ENCODE results near the gene MGAT5. TPM values are rescaled to one million over a fixed set of nuclear protein-coding genes. Genes with fewer than 3 reads are reported as not detected.

The MGAT5 gene
- total RNA-seq, 1 experiment from 2014 or later = 24.5 TPM

DNA sequence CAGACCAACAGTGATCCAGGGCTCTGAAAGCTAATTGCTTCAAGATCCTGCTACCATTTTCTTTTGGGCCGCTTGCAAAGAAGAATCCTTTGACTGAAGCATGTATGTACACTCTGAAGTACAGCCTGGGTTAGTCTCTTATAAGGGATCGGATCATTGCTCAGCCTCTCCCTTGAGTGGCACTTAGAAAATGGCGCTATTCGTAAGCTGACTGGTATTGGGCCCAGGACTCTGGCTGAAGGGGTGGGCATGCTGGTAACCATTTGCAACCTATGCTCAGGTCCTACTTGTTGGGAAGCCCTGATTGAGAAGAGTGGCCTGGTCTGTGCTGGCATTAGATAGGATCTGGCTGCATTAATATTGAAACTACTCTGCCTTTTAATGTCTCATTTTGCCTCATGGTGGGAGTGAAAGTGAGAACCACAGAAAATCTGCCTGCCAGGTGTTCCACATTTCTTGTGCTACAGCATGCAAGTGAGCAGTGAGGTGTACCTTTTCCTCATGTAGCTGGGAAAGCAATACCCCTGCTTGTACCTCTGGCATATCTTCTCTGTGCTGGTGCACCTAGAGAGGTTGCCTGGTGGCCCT lies 661 bp upstream of the MGAT5 start:
- DNase-seq (ENCODE audit: low spot score) = no peak

DNA sequence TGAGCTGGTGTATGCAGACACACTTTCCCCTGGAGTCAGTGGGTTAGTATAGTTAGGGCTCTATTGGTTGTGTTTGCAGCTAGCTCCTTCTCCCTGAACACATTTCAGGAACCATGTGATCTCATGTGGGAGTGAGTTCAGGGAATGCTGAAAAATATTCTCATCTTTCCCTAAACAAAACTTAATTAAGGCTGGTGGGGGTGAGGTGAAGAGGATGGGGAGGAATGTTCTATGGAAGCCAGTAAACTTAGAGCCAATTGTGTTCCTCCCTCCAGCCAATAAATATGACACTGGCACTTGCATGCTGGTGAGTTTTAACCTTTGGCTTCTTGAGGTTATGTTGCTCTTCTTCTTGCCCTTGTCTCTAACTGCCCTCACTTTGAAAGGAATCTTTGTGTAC lies 952 bp downstream of the MGAT5 start:
- DNase-seq (ENCODE audit: low spot score) = no peak

DNA sequence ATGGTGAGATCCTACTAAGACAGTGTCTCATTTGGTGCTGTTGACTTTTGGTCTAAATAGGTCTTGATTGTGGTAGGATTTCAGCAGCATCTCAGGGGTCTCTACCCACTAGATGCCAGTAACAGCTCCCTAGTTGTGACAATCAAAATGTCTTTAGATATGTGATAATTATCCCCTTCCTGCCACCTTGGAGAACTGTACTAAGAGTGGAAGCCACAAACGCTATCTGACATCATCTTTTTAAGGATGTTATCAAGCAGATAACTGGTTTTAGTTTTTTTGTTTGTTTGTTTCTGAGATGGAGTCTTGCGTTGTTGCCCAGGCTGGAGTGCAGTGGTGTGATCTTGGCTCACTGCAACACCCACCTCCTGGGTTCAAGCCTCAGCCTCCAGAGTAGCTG lies 3.1 kb downstream of the MGAT5 start:
- no peak for DNase-seq (ENCODE audit: low spot score)

DNA sequence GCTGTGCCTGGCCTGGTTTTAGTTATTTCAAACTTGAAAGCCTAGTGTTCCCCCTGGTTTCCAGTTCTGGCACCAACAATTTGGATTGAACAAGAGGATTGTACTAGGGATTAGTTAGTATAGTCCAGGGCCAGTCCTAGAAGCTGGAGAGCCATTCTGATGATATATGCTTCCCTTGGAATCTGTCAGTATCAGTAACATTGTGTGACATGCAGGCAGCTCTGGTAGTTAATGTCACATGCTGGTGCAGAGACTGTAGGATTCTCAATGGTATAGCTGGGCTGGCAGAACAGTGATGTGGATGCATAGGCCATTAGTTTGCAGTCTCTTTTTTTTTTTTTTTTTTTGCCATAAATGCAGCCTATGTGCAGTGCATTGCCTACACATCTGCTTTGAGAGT lies 3.6 kb downstream of the MGAT5 start:
- DNase-seq (ENCODE audit: low spot score) = no peak

DNA sequence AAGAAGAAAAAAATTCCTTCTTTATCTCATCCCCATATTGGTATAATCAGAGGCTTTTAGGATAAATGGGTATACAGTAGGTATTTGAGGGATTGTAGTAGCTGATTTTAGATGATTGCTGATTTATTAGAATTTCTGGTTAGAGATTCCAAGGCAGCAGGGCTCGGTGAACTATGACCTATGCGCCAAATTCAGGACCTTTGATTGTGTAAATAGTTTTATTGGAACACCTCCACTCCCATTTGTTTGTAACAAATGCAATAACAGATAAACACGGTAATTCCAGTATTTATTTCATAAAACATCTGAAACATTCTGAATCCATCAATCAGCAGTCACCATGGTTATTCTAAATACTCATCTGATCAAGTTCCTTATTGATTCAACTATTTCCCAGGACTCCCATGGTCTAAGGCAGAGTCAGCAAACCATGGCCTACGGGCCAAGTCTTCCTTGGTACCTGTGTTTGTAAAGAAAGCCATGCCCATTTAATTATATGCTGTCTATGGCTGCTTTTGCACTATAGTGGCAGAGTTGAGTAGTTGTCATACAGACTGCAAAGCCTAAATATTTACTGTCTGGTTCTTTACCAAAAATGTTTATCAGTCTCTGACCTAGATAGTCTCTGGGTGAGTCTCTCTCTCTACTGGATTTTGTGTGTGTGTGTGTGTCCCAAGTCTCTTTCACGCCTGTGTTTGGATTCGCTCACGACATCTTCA lies 4.3 kb downstream of the MGAT5 start:
- DNase-seq (ENCODE audit: low spot score) = no peak

DNA sequence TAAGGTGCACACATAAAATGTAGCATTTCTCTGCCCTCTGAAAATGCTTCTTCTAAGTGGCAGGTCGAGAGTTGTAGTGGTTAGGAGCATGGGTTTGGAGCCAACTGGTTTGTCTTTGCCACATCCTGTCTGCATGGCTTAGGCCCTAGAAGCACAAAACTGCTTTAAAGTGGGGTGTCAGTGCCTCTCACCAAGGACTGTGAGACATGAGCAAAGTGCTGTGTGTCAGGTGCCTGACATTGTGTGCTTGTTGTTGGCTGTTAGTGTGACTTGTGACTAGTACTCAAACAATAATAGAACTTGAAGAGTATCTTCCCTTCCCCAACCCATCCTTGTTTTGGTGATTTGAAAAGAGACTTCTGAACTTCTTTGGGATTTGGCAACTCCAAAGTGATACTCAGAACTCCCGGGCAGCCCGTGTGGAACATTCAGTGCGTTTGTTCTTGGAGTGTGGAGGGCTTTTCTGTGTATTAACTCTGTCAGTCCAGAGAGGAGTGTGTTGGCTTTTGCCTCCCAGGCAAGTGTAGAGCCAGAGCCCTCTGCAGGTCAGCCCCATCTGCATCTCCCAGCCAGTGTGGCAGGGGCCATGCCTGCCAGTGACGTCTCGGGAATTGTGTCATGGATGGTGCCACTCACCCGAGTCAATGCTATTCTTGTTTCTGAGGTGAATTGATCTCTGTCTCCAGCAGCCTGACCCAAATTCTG lies 5.0 kb downstream of the MGAT5 start:
- no peak for DNase-seq (ENCODE audit: low spot score)

DNA sequence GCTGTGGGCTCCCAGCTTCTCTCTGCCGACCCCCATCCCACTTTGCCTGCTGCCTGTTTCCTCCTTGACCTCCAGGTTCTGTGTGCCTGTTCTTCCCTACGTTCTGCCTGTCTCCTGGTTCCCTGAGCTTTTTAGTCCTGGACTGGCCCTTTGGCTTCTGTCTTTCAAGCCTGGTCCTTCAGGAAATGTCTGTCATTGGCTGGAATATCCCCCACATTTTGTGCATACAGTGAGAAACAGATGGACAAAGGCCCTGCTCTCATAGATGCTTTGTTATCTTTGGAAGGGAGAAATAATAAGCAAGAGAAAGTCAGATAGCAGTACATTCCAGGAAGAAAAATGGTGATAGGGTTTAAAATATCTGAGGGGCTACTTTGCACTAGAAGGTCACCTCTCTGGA lies 5.7 kb downstream of the MGAT5 start:
- no peak for DNase-seq (ENCODE audit: low spot score)

DNA sequence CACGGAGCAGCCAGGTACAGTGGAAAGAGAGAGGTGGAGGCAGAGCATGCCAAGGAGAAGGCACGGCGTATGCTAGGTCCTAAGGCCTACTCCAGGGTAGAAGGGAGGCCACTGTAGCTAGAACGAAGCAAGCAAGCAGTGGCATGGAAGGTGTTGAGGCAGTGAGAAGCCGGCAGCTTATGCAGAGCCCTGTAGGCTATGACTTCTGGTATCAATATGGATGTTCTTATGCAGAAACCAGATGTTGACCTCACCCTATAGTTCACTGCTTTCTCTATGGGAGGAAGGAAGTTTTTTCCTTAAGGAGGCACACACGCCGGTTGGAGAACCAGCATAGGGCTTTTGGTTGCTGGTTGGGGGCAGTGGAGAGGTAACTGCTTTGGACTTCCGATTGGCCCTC lies 6.1 kb downstream of the MGAT5 start:
- DNase-seq (ENCODE audit: low spot score) = no peak

DNA sequence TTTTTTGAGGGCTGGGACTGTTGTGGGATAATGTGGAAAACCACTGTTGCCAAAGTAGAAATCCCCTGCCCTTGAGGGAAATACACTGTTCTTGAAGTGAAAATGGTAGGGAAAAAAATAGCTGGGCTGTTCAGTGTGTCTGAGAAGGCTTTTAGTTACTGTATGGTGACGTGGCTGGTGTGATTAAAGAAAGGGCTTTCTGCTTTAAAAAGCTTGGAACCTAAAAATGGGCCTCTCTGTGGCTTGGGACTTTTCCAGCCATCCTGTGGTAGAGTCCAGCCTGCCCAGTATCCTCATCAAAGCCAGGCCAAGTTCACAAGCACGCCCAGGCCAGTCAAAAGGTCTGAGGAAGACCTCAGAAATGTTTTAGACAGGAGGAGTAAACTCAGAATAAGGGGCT lies 6.8 kb downstream of the MGAT5 start:
- peak; percentile 69 for DNase-seq (ENCODE audit: low spot score)

DNA sequence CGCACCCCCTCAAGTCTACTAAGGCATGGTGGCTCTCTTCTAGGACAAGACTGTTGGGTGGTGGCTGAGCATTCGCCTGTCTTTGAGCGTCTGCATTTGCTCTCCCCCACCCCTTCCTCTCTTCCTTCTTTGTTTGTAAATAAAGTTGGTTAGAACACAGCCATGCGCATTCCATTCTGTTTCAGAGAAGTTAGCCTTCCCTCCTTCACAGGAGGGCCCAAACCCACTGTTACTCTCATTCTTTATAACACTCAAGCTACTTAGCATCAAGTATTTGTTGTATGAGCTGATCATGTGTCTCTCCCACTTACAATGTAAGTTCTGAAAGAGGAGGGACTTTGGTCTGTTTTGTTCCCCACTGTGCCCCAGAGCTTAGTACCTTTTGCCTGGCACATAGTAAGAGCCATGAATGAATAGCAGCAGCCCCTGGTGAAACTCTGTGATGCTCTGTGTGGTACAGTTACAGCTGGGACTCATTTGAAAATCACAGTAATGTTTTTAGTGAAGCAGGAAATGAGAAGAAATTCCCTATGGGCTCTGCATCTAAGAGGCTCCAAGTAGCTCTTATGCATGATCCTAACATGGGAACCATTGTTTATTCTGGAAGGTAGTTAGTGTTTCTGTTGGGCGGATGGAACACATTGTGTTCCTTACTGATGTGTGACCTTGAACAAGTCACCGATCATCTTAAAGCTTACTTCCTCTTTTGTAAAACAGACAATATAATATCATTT lies 7.7 kb downstream of the MGAT5 start:
- DNase-seq (ENCODE audit: low spot score) = peak; percentile 14

DNA sequence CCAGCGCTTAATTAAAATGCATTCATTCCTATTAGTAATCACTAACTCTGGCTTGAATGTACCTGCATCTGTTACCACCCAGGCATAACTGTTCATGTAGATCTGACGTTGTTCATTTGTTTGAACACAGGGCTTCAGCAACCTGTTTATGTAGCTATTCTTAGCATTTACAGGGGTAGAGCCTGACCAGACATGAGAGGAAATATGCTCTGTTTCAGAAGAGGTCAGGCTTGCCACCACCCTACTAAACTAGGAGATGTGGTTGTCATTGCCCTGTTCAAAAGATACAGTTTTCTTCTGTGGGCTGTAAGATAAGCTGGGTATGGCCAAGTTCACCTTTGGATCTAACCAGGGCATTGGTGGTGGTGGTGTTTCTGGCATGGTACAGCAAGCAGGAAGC lies 8.8 kb downstream of the MGAT5 start:
- DNase-seq (ENCODE audit: low spot score) = no peak

DNA sequence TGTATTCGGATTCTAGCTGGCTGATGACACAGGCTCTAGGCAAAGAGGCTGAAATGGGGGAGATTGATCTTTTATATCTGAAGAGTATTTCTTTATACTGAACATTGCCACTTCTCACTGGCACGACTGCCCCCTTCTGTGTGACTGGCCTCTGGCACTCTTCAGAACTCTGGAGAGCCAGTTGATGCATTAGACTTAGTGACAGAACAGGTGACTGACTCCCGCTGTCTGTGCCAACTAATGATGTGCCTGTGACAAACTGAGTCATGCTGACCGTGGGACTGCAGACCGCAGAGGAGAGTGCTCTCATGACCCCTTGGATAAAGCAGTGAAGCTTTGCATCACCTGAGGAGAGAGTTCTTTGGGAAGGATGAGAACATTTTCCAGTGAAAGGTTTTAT lies 14.4 kb downstream of the MGAT5 start:
- DNase-seq (ENCODE audit: low spot score) = no peak

DNA sequence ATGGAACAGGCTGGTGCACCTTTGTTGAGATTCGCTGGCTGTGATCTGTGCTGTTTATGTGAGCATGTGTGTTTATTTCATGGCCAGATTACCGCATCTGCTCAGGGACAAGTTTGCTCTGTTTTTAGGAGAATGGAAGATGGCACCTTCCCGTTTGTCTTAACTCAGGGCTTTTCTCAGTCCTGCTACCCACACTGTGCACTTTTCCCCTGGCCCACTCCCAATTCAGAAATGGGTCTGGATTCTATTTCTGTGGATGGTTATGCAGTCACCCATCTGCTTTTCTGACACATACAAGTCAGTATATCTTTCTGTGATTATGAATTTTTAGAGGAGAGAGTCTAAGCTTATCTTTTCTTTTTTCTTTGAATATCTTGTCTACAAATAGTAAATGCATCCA lies 15.4 kb downstream of the MGAT5 start:
- no peak for DNase-seq (ENCODE audit: low spot score)

DNA sequence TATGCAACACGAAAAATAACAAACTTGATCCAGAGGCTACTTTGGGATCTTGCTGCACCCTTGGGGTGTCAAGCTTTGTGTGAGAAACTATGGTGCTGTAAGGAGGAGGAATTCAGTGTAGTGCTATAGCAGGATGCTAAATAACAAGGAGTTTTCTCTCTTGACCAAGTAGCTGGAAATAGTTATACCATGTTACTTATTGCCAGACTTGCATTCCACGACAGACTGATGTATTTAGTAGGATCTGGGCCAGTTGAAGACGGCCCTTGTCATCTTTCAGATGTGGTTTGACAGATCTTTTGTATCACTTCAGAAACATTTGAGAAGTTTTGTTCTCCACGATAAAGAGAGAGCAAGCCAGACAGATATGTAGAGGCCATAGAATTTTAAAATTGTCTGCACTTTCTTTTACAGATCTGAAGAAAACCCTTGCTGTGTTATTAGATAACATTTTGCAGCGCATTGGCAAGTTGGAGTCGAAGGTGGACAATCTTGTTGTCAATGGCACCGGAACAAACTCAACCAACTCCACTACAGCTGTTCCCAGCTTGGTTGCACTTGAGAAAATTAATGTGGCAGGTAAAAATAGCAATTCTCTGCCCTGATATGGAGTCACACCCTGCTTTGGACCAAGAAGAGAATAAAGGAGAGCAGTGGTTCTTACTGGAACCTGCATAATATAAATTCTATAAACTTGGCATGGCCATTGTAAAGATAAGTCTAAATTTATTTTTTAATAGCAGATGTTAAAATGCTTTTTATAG lies 16.3 kb downstream of the MGAT5 start:
- no peak for DNase-seq (ENCODE audit: low spot score)

DNA sequence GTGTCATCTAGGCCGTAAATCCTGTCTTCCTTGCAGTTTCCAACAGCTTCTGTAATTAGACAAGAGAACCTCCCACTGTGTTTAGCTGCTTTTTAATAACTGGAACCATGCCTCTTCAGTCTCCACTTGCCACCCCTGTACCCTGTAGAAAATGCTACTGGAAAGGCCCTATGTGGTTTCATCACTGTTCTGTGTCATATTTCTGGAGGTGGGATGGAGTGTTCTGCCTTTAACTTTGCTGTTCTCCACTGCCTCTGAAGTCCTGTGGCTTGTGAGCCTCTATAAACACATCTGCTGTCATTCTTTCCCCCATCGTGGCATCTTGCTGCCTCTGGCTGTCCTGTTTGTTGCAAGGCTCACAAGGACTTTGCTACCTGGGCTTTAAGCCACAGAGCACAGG lies 17.9 kb downstream of the MGAT5 start:
- DNase-seq (ENCODE audit: low spot score) = no peak

DNA sequence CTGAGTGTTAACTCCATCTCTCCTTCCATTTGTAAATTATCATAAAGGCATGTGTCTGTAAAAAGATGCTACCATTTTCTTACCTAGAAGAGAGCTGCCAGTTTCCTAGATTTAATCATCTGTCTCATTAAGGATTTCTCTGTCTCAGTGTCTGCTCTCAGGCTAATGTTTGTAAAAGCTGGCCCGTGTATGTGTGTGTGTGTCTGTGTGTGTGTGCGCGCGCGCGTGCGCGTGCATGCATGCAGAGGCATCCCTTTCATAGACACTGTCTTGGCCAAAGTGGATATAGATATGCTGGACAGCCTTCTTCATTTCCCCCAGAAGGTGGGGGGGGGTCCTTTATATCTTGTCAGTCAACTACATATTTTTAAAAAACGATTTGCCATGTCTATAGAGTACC lies 18.9 kb downstream of the MGAT5 start:
- DNase-seq (ENCODE audit: low spot score) = no peak

DNA sequence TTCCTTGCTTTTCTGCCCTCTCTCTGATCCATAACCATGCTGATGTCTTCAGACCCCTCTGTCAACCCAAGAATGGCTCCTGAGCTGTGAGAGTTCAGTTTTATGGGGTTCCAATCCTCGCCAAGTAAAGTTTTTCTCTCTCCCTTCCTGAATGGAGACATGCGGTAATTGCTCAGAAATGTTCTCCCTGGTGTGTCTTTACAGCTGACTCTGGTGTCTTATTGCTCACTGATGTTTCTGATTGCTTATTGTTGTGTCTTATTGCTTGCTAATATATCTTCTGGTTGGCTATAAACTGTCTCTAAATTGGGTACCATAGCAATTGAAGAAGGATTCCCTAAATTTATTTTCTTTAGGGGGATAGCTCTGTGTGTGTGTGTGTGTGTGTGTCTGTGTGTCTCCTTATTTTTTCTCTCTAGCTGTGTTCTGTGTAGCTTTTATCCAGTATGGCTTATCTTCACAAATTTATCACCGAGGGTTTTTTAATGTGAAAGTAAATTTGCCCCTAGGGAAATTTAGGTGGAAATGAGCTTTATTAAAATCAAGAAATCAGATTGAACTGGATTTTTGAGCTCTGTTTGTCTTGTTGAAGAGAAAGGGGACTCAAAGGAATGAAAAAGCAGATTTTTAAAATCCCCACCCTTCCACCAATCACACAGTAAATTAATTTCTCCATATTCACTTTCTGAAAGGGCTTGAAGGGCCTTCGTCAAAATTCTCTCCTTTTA lies 19.5 kb downstream of the MGAT5 start:
- DNase-seq (ENCODE audit: low spot score) = no peak

DNA sequence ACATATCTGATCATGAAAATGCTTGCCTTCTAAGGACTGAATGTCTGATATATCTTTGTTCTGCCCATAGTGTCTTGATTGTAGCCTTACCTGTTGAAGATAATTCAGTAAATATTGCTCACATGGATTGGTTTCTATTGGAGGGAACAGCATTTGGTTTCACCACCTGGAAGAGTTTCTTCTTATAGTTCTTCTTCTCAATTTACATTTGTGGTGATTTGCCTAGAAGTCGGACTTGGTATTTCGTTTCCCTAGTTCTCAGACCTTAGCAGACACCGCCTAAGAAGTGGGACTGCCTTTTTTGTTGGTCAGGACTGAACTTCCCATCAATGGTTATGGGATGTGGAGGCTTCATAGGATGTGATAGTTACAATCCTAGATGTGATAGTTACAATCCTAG lies 20.2 kb downstream of the MGAT5 start:
- no peak for DNase-seq (ENCODE audit: low spot score)

DNA sequence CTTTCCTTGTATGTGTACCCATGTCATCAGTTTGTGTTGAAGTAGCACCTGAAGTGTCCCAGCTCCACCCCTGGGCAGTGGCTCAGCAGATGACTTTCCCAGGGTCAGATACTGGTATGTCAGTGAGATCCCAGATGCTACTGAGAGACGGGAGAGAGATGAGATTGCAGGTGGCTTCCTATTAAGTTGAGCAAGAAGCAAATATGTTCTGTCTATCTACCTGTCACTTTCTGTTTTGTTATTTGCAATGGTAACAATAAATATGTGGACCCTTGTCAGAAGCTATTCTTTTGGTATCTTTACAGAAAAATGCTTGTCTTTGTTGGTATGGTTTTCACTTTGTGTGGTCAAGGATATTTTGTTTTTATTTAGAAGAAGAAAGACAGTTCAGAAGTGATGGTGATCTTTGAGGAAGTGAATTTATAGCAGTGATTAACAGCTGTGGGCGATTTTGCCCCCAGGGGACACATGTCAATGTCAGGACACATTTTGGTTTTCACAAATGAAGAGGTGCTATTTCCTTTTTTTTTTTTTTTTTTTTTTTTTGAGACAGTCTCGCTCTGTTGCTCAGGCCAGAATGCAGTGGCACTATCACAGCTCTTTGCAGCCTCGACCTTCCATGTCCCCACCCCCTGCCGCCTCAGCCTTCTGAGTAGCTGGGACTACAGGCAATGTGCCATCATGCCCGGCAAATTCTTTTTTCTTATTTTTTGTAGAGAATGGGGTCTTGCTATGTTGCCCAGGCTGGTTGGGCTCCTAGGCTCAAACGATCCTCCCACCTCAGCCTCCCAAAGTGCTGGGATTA lies 21.4 kb downstream of the MGAT5 start:
- DNase-seq (ENCODE audit: low spot score) = no peak
